HG03095 (cell line): ENCODE results near the gene KDM4C.
"Not testable (repeated sequence)": the region's sequence is repeated elsewhere in the genome, so short reads cannot be mapped to it uniquely, and the experiment has no call there.

ENCODE experiments used
- ATAC-seq: cut with Tn5 transposase; IDR thresholded peaks from one replicate; pipeline ENCODE4 v1.9.1; 2021; ENCODE audit warnings: moderate library complexity; ENCODE audit not compliant: unreplicated experiment

KDM4C gene

DNA sequence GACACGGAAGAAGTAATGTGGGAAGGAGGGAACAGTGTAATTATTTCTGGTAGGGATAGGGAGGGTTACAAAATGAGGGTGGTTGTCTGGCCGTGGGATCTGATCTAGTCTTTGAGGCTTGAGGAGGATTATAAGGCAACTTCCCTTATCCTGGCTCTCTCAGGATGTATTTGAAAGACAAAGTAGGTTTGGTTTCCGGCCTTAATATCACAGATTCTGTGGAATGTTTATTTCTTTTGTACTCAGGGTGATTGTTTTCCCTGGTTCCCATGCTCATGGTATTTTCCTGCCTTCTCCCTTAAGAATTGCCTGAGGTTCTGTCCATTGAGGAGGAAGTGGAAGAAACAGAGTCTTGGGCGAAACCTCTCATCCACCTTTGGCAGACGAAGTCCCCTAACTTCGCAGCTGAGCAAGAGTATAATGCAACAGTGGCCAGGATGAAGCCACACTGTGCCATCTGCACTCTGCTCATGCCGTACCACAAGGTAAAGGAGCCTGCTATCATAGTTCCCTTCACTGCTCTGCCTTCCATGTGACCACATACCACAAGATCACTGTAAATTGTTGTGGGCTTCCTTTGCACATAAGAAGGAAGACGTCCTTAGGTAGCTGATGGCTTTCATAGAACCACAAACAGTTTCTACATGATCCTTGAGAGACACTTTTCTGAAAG, 253.8 kb downstream of the KDM4C start:
- ATAC-seq = no peak

- no peak for ATAC-seq
These were observed 270.2 kb downstream of the KDM4C start for GRCh38 chr9:7027996-7028395.

DNA sequence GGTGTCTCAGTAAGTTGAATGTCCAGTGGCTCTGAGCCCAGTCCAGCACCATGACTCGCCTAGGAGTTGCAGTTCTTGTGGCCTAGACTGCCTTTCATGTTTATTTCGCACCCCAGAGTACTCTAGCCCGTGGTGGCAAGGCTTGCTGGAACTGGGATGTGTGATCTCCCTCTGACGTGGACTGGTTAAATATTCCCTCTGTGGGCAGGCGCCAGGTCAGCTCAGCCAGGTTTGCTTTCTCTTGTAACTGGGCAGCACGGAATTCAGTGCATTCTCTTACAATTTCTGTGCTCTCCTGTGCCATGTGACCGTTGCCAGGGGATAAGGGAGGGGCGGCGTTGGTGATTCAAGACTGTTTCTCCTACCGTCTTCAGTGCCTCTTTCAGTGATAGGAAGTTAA, 270.8 kb downstream of the KDM4C start:
- no peak for ATAC-seq

DNA sequence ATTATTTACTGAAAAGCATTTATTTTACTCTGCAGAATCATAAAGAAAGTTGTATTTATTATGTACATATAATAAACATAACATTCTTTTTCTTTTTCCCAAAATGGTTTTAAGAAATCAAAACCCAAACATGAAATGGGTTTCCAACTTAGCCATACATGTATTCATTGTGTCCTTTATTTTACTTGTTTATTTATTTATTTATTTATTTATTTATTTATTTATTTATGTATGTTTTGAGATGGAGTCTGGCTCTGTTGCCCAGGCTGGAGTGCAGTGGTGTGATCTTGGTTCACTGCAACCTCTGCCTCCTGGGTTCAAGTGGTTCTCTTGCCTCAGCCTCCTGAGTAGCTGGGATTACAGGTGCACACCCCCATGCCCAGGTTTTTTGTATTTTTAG, 273.2 kb downstream of the KDM4C start:
- not testable (repeated sequence) for ATAC-seq

DNA sequence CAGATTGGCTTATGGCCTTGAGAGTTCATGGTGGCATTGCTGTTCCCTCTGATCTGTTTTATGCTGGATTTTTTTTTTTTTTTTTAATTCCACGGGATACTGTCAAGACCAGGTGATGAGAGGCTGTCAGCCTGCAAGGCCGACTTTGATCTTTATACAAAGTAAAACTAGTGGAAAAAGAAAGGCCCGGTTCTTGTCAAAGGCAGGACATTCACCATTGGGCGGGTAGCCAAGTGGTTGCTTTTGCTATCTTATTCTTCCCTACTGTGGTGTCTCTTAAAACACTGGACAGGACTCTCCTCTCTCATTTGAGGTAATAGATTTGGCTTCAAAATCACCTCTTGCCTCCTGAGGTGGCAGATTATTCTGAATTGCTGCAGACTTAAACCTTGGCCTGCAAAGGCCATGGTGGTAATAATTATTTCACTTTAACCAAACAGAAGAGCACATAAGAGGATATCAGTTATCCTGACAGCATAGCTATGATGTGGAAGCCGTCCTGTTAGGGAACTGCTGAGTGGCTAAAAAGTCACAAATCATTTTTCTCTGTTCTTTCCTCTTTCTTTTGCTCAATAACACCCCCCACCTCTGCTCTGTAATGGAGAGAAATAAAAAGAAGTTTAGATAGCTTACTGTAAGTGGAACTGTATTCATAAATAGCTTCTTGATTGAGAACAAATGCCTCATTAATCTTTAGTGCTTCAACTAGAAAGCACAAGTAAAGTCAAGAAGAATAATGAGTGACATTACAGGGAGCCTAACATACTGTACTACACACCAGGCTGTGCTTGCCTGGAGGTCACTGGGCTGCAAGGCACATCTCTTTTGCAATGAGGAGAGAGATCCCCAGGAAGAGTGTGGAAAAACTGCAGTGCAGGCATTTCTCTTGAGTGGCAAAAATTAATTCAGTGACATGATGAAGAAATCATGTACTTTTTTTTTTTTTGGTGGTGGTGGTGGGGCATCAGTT, 275.6 kb downstream of the KDM4C start:
- ATAC-seq = no peak

- no peak for ATAC-seq
These were observed 279.4 kb downstream of the KDM4C start for GRCh38 chr9:7037176-7037575.

DNA sequence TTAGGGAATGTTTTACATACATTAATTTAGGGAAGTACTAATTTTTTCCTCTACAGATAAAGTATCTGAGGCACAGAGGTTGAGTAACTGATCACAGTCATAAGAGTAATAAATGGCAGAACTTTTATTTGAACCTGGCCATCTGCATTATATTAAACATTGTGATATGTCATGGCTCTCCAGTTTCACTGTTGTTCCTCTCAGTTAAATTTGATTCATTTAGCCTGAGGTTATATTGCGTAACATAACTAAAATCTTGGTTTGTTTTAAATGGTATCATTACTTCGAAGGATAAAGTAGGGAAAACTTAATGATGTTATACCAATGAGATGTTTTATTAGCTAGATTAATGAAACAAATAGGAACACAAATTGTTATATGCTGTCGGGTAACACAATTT, 284.4 kb downstream of the KDM4C start:
- ATAC-seq = no peak

GRCh38 chr9:7045361-7045760, 287.6 kb downstream of the KDM4C start:
- no peak for ATAC-seq

- no peak for ATAC-seq
These were observed 293.9 kb downstream of the KDM4C start for GRCh38 chr9:7051711-7052110.

GRCh38 chr9:7053903-7054302, 296.1 kb downstream of the KDM4C start:
- no peak for ATAC-seq

DNA sequence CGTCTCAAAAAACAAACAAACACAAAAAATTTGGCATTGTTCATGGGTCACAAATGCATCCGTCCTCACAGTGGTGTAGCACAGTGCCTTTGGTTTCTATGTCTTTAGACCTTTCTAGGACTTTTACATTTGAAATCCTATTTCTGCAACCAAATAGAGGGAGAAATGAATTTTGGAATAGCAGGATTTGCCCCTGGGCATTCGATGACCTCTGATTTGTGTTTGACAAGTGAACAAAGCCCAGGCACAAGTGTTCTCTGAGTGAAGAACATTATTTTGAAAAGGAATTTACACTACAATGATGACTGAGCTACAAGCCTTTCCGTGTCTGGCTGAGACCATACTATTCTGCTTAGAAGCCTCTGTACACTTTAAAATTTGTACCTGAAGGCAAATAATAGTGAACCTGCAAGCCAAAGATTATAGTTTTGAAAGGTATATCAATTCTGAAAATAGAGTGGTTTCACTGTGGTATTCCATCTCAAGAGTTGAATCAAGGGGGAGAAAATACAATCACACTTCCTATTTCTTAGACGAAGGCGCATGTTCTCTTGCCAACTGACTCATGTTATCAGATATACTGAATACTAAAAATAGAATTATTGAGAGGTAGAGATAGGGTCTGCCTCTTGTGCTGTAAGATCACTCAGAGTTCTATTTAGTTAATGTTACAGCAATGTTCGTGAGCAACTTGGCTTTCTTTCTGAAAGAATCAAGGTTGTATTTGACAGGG, 297.6 kb downstream of the KDM4C start:
- ATAC-seq = no peak

DNA sequence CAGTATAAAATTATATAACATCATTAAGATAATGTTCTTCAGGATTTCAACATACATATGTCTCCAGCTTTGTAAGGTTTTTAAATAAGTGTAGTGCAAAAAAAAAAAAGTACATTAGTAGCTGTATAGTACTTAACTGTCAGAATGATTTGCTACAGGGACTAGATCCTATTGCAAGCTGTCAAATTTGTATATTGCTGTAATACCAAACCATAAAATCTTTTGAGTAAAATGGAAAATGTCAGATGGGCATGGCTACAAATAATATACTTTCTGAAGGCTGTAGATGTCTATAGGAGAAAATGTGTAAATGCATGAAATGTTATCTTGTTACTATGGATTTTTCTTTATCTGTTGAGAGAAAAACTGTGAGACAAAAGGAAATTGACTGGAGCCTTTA, 298.5 kb downstream of the KDM4C start:
- ATAC-seq = no peak

DNA sequence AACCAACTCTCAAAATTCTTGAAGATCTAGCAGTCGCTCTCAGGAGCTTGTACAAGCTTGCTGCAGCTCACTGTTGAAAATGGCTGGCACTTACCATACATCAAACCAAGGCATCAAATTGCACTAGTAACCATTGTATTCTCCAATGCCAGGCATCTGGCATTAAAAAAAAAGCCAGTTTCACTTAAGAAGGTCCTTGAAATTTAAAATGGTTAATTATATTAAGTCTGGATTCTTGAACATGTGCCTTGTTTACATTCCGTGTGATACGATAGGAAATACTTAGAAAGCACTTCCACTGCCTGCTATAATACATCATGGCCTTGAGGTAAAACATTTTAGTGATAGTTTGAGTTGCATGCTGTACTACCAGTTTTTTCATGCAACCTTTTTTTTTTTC, 300.7 kb downstream of the KDM4C start:
- no peak for ATAC-seq

DNA sequence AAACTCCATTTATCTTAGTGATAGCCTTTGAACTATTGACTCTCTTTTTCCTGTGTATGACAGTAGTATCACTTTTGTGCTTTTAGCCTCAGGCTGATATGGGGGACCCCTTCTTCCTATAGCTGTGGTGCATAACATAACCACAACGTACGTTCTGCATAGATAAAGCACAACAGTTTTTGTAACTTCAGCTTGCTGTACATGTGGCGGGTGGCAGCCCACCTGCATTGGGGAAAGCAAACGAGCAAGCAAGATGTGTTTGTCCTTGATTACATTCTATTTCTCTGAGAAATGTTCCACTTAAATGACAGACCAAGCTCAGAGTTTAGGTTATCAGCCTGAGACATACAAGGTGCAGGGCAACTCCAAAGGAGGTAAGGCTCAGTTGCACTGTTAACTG, 309.4 kb downstream of the KDM4C start:
- ATAC-seq = no peak

DNA sequence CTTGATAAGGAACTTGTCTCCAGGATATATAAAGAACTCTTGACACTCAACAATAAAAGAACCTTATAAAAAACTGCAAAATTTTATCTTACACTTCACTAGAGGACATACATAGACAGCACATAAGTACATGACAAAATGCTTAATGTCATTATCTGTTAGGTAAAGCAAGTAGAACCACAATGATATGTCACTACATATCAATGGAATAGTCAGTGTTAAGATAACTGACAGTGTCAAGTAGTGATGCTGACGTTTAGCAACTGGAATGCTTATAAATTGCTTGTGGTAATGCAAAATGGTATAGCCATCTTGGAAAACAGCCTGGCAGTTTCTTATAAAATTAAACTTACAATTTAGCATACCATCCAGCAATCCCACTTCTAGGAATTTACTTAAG, 314.1 kb downstream of the KDM4C start:
- ATAC-seq = no peak

DNA sequence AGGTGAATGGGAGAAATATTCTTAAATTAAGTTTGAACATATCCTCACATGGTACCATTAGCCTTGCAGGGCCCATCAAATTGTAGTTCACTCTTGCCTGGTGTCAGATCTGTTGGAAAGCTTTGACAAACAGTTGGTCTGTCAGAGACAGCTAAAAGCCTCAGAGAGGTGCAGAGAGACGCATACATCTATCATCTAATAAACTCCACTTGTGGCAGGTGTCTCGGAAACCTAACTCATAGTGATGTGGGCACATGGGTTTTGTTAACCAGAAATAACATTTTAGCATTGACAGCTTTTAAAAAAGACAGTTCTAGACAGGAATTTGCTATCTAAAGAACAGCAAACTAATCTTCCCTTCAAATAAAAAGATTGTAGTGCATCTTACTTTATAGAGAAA, 315.9 kb downstream of the KDM4C start:
- no peak for ATAC-seq

DNA sequence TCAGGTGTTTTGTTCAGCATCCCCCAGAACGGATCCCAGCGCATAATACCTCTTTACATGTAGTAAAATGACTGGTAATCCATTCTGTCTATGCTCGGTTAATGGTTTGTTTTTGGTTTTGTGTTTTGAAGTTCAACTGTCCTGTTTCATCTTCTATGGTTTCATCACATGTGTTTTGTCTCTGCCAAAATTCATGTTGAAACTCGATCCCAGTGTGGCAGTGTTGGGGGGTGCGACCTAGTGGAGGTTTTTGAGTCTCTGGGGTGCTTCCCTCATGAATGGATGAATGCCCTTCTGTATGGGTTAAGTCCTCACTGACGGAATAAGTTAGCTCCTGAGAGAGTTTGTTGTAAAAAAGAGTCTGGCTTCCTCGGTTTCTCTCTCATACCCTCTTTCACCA, 317.4 kb downstream of the KDM4C start:
- ATAC-seq = no peak

DNA sequence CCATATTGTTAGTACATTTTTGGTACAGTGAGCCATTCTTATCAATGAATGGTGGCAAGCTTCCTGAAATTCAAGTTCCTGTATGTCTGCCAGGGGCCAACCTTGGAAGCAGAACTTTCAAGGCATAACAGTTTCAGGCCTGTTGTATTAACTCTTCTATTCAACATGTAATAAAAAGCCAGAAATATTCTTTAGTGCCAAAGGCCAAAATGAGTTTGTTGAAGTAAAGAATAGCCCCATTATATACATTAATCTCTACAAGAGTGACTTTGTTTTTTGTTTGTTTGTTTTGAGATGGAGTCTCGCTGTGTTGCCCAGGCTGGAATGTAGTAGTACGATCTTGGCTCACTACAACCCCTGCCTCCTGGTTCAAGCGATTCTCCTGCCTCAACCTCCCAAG, 321.3 kb downstream of the KDM4C start:
- ATAC-seq = no peak

GRCh38 chr9:7081065-7081600, 323.4 kb downstream of the KDM4C start:
- no peak for ATAC-seq

DNA sequence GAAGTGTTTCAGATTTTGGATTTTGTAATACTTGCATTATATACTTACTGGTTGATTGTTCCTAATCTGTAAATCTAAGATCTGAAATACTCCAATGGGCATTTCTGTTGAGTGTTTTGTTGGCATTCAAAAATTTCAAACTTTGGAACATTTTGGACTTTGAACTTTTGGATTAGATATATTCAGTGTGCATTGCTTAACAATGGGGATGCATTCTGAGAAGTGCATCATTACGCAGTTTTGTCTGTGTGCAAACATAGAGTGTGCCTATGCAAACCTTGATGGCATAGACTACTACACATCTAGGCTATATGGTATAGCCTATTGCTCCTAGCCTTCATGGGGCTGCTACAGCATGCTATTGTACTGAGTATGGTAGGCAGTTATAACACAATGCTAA, 325.4 kb downstream of the KDM4C start:
- ATAC-seq = no peak

DNA sequence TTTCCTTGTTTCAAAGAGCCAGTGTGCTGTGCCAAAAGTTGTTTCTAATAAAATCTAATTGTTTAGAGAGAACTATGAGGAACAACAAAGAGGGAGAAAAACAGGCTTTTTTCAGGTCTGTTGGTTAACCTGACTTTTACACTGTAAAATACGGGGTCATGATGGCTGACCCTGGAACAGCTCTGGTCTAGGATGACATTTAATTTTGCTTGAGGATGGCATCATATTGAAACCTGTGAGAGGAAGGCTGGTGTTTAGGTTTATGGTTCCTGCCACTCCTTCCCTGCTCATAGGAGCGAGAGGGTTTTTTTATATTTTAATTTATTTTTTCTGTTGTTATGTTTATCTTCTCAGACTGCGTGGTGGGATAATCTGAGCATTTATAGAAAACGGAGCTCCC, 327.6 kb downstream of the KDM4C start:
- ATAC-seq = no peak
